A673 (cell line): ENCODE data around the gene ATP9A. TPM values are rescaled to one million over a fixed set of nuclear protein-coding genes. Genes with fewer than 3 reads are reported as not detected.
"Not testable (repeated sequence)": the region's sequence is repeated elsewhere in the genome, so short reads cannot be mapped to it uniquely, and the experiment has no call there.

Source experiments
- BruUV-seq: library from RNA; stranded (reverse); fragments of 400-500 nt; replicated peaks from 2 replicates; lab custom pipeline; 2021; lab: Mats Ljungman, UMichigan
- CTCF ChIA-PET: fragments of 300-600 bp; sonication (Branson Sonifier 250); formaldehyde crosslinking; loops from one replicate; lab custom pipeline; 2022; ENCODE audit warnings: antibody characterized with exemption; lab: Charles Lee
- POLR2A ChIA-PET: fragments of 300-600 bp; sonication (Branson Sonifier 250); formaldehyde crosslinking; loops from one replicate; lab custom pipeline; 2022; ENCODE audit warnings: antibody characterized with exemption; ENCODE audit not compliant: low non-redundant PET; lab: Charles Lee
- DNase-seq: peaks from one replicate; pipeline ENCODE4 v3.0.0-alpha.2; 2015; ENCODE audit warnings: low spot score
- H3K27ac ChIP-seq: fragments of 200-600 bp; sonication (generic); 2 replicates; pipeline ENCODE4 v1.5.1; 2016; ENCODE audit warnings: mixed run types, low read depth, mild to moderate bottlenecking, mixed read lengths, antibody characterized with exemption, low read length; ENCODE audit not compliant: poor library complexity, severe bottlenecking
- H3K27me3 ChIP-seq: fragments of 200-600 bp; sonication (generic); replicated peaks from 2 replicates; pipeline ENCODE4 v1.6.1; 2017; ENCODE audit warnings: mixed run types, low read depth, mild to moderate bottlenecking, mixed read lengths, antibody characterized with exemption, low read length; ENCODE audit not compliant: insufficient read depth, poor library complexity
- H3K36me3 ChIP-seq: fragments of 200-600 bp; sonication (generic); 2 replicates; pipeline ENCODE4 v1.6.1; 2016; ENCODE audit warnings: mixed run types, mild to moderate bottlenecking, mixed read lengths, antibody characterized with exemption, low read length; ENCODE audit not compliant: insufficient read depth, poor library complexity, severe bottlenecking
- H3K4me1 ChIP-seq: fragments of 200-600 bp; sonication (generic); 2 replicates; pipeline ENCODE4 v1.6.1; 2017; ENCODE audit warnings: mixed run types, mild to moderate bottlenecking, mixed read lengths, antibody characterized with exemption, low read length; ENCODE audit not compliant: insufficient read depth, poor library complexity, severe bottlenecking
- H3K4me3 ChIP-seq: fragments of 200-600 bp; sonication (generic); 2 replicates; pipeline ENCODE4 v1.5.1; 2016; ENCODE audit warnings: low read depth, mixed run types, mild to moderate bottlenecking, mixed read lengths, low read length; ENCODE audit not compliant: poor library complexity, severe bottlenecking
- H3K9me3 ChIP-seq: fragments of 200-600 bp; sonication (generic); 2 replicates; pipeline ENCODE4 v1.6.1; 2016; ENCODE audit warnings: mixed run types, low read depth, mild to moderate bottlenecking, mixed read lengths, antibody characterized with exemption, low read length; ENCODE audit not compliant: poor library complexity, severe bottlenecking
- CTCF ChIP-seq: fragments of 300-800, 200-600 bp; sonication (generic); conservative IDR thresholded peaks from 2 replicates; pipeline ENCODE4 v1.5.1; 2017; ENCODE audit warnings: low read depth, mild to moderate bottlenecking, antibody characterized with exemption, low read length, moderate library complexity, mixed read lengths
- EZH2 ChIP-seq: fragments of 200-600 bp; sonication (generic); IDR thresholded peaks from 2 replicates; pipeline ENCODE4 v1.6.1; 2017; ENCODE audit warnings: borderline replicate concordance, low read depth, mild to moderate bottlenecking, mixed read lengths, antibody characterized with exemption, low read length; ENCODE audit not compliant: poor library complexity, severe bottlenecking
- intact Hi-C: fragments of 100-400 bp; cut with micrococcal nuclease; formaldehyde crosslinking; loops from one replicate; pipeline ENCODE4 v1.10.0; 2022; ENCODE audit not compliant: unreplicated experiment
- total RNA-seq: library from RNA; stranded (reverse); gene quantifications from 2 replicates; pipeline ENCODE4 v1.2.3, GENCODE V29; 2021

ATP9A gene
- total RNA-seq, 1 experiment from 2014 or later: 31.2 TPM

- Histone ChIP-seq H3K9me3 (no peaks in the 10 kb centered on the region), H3K4me1 (no peaks in the 10 kb centered on the region), H3K36me3 (no peaks in the 10 kb centered on the region), H3K4me3 (no peak overlapping the region), H3K27me3 (no peaks in the 10 kb centered on the region), H3K27ac (peak overlapping the region; percentile 21)
- POLR2A ChIA-PET: no interaction called here
- BruUV-seq: no TSS peak
- CTCF ChIA-PET: no interaction called here
- no peak for TF ChIP-seq EZH2
- TF ChIP-seq CTCF: no peak
- no peak for DNase-seq
- intact Hi-C loops: no loop called here
These were observed 79.5 kb downstream of the ATP9A start for GRCh38 chr20:51688600-51689244.

- no peak for DNase-seq
- Histone ChIP-seq H3K4me3 (no peak overlapping the region), H3K4me1 (no peaks in the 10 kb centered on the region), H3K27ac (no peak overlapping the region), H3K9me3 (no peaks in the 10 kb centered on the region), H3K27me3 (no peaks in the 10 kb centered on the region), H3K36me3 (no peaks in the 10 kb centered on the region)
- intact Hi-C loops: no loop called here
- ChIA-PET POLR2A (no interaction called here), CTCF (no interaction called here)
- TF ChIP-seq CTCF (no peak), EZH2 (no peak)
- BruUV-seq: no TSS peak
These were observed 80.6 kb downstream of the ATP9A start for GRCh38 chr20:51687630-51688029.

- intact Hi-C loops: no loop called here
- DNase-seq: no peak
- no peak overlapping the region for H3K27ac ChIP-seq
These were observed 81.1 kb downstream of the ATP9A start for GRCh38 chr20:51687108-51687507.

GRCh38 chr20:51685494-51685893 lies 82.7 kb downstream of the ATP9A start:
- H3K36me3 ChIP-seq, CTCF ChIA-PET, POLR2A ChIA-PET, H3K27me3 ChIP-seq, H3K27ac ChIP-seq, DNase-seq, BruUV-seq, H3K4me1 ChIP-seq, intact Hi-C loops, H3K4me3 ChIP-seq, H3K9me3 ChIP-seq: not testable (repeated sequence)

More at GRCh38 chr20:51687108-51687507, 81.1 kb downstream of the ATP9A start:
- no peaks in the 10 kb centered on the region for H3K36me3 ChIP-seq
- no peaks in the 10 kb centered on the region for H3K4me1 ChIP-seq
- ChIA-PET CTCF (no interaction called here), POLR2A (no interaction called here)
- BruUV-seq: no TSS peak
- TF ChIP-seq CTCF: no peak
- no peak for TF ChIP-seq EZH2
- H3K4me3 ChIP-seq: no peak overlapping the region
- H3K9me3 ChIP-seq: no peaks in the 10 kb centered on the region
- H3K27me3 ChIP-seq: no peaks in the 10 kb centered on the region
